Prostate gland (tissue), 2 donors: ENCODE data around the gene HYOU1. TPM values are rescaled to one million over a fixed set of nuclear protein-coding genes. Genes with fewer than 3 reads are reported as not detected.
"Not testable (repeated sequence)": the region's sequence is repeated elsewhere in the genome, so short reads cannot be mapped to it uniquely, and the experiment has no call there.

ENCODE experiments used
- DNase-seq: peaks from one replicate; pipeline ENCODE4 v3.0.0-alpha.2; 2019; ENCODE audit warnings: low spot score
- H3K27ac ChIP-seq, 2 donors: fragments of 200-600 bp; sonication (generic); 2 replicates each; pipeline ENCODE4 v1.5.1; 2017 to 2019
- H3K27me3 ChIP-seq: fragments of 200-600 bp; sonication (generic); replicated peaks from 2 replicates; pipeline ENCODE4 v1.5.1; 2019; ENCODE audit not compliant: insufficient read depth
- H3K36me3 ChIP-seq, 2 donors: fragments of 200-600 bp; sonication (generic); 1 replicate in 1 of 2; 2 replicates in 1 of 2; pipeline versions ENCODE4 v1.5.1 to v1.8.1; 2017 to 2019
- H3K4me1 ChIP-seq: fragments of 200-600 bp; sonication (generic); replicated peaks from 2 replicates; pipeline ENCODE4 v1.5.1; 2019
- H3K4me3 ChIP-seq, 2 donors: fragments of 200-600 bp; sonication (generic); 2 replicates each; pipeline ENCODE4 v1.5.1; 2017 to 2019
- H3K9me3 ChIP-seq: fragments of 200-600 bp; sonication (generic); 2 replicates; pipeline ENCODE4 v1.5.1; 2017
- POLR2A ChIP-seq: fragments of 450-650 bp; IDR thresholded peaks from one replicate; pipeline ENCODE4 v1.6.1; 2016; ENCODE audit warnings: antibody characterized with exemption, mild to moderate bottlenecking
- POLR2AphosphoS5 ChIP-seq: sonication (generic); formaldehyde crosslinking; IDR thresholded peaks from one replicate; pipeline ENCODE4 v1.6.1; 2017; ENCODE audit warnings: antibody characterized with exemption
- WGBS: methylation state at CpG from one replicate; pipeline ENCODE4 v1.1.5; 2018; 5-methylcytosine and 5-hydroxymethylcytosine counted together
- intact Hi-C: fragments of 100-400 bp; cut with DNase I; formaldehyde crosslinking; loops from one replicate; pipeline ENCODE4 v1.14.2; 2022
- total RNA-seq, 2 donors: library from RNA; depleted of rRNA; stranded (reverse); fragments of >200 nt; gene quantifications; one replicate each; pipeline ENCODE4 v1.1.0, GENCODE V29; 2016
- TF ChIP-seq, protein P1 (sequence below), 4 experiments: fragments of 200-600 bp in 2 of 4; fragments of 450-650 bp in 2 of 4; sonication (generic) in 2 of 4; IDR thresholded peaks; 1 replicate in 3 of 4; 2 replicates in 1 of 4; pipeline ENCODE4 v1.5.1; 2016 to 2019; ENCODE audit warnings: antibody characterized with exemption in 4 of 4, mild to moderate bottlenecking in 2 of 4, moderate library complexity in 2 of 4

HYOU1 gene
- total RNA-seq, 2 donors from 2014 or later = 115 to 149 TPM

DNA sequence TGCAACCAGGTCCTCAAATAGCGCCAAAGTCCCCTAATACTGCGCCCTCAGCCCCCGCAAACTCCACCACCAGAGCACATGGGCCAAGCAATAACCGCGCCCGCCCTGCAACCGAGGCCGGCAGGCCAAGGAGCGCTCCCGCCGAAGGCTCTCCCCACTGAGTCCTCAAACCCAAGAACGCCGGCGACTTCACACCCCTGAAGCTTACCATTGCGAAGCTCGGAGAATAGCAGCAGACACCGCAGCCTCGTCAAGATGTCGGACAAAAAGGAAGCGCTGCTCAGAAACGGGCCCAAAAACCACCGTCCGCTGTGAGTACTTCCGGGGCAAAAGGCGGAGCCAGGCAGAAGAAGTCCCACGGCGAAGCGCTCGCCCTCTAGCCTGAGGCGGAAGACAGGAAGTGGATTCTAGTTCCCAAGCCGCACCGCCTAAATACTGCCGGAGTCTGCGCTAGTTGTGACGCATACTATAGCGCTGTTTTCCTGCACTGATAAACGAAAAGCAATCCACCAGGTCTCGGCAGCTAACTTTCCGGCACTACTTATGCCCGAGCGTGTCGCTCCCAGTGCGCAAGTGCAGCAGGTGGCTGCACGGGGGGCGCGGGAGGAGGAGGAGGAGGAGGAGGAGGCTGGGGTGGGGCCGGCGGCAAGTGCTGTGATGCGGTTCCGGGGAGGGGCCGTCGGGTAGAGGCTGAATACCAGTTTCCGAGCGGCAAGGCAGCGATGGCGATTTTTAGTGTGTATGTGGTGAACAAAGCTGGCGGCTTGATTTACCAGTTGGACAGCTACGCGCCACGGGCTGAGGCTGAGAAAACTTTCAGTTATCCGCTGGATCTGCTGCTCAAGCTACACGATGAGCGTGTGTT, 38.7 kb downstream of the HYOU1 start, which contains the start of the genes RPS25 and TRAPPC4:
Gene RPS25 (minus strand): TSS at position 270 of the 865 bp plus-strand sequence. CDS start 59 bp downstream, at position 211.
Gene TRAPPC4 (plus strand): TSS at position 693 of the 865 bp plus-strand sequence. CDS start 30 bp downstream, at position 723.
- peak within 1 kb of the TSS; percentile 83 to 89 for H3K4me3 ChIP-seq
- intact Hi-C loops = no loop called here
- WGBS = under 1% methylated on average over 63 of the region's 63 CpGs
- no peaks in the 10 kb centered on the region for H3K27me3 ChIP-seq
- TF ChIP-seq POLR2AphosphoS5 (peak; percentile 97), POLR2A (peak; percentile 48)
- TF ChIP-seq, protein P1, sequence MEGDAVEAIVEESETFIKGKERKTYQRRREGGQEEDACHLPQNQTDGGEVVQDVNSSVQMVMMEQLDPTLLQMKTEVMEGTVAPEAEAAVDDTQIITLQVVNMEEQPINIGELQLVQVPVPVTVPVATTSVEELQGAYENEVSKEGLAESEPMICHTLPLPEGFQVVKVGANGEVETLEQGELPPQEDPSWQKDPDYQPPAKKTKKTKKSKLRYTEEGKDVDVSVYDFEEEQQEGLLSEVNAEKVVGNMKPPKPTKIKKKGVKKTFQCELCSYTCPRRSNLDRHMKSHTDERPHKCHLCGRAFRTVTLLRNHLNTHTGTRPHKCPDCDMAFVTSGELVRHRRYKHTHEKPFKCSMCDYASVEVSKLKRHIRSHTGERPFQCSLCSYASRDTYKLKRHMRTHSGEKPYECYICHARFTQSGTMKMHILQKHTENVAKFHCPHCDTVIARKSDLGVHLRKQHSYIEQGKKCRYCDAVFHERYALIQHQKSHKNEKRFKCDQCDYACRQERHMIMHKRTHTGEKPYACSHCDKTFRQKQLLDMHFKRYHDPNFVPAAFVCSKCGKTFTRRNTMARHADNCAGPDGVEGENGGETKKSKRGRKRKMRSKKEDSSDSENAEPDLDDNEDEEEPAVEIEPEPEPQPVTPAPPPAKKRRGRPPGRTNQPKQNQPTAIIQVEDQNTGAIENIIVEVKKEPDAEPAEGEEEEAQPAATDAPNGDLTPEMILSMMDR (IDR thresholded peaks at IDR 0.05) = peak in 3 of 4 experiments; percentile 6 to 30 (median 12)
- peaks cover 7 to 10% of the 10 kb centered on the region in 2 donors for H3K36me3 ChIP-seq
- peak within 1 kb of the TSS; percentile 93 to 94 for H3K27ac ChIP-seq
- H3K9me3 ChIP-seq = no peaks in the 10 kb centered on the region
- peaks cover 6% of the 10 kb centered on the region for H3K4me1 ChIP-seq
- DNase-seq = peak; percentile 96

DNA sequence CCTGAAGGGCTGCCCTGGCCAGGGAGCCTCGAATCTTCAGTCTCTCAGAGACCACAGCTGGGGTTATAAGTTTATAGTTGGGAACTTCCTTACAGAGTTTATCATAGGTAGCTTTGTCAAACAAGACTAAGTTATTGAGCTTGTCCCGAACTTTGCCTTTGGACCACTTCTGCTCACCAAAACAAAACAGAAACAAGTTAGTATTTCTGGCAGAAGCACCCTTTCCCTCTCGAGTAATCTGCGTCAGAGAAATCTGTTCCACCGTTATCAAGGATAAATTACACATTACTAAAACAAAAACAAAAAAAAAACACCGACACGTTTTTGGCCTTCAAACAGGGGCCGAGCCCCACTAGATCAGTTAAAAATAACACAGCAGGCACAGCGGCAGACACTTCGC, 39.6 kb downstream of the HYOU1 start:
- H3K27ac ChIP-seq = peak overlapping the region; percentile 93 to 94
- 5% methylated on average over 10 of the region's 10 CpGs for WGBS
- H3K36me3 ChIP-seq, H3K27me3 ChIP-seq, intact Hi-C loops, DNase-seq, H3K4me1 ChIP-seq, H3K9me3 ChIP-seq: not testable (repeated sequence)
- H3K4me3 ChIP-seq = peak overlapping the region; percentile 83 to 89

DNA sequence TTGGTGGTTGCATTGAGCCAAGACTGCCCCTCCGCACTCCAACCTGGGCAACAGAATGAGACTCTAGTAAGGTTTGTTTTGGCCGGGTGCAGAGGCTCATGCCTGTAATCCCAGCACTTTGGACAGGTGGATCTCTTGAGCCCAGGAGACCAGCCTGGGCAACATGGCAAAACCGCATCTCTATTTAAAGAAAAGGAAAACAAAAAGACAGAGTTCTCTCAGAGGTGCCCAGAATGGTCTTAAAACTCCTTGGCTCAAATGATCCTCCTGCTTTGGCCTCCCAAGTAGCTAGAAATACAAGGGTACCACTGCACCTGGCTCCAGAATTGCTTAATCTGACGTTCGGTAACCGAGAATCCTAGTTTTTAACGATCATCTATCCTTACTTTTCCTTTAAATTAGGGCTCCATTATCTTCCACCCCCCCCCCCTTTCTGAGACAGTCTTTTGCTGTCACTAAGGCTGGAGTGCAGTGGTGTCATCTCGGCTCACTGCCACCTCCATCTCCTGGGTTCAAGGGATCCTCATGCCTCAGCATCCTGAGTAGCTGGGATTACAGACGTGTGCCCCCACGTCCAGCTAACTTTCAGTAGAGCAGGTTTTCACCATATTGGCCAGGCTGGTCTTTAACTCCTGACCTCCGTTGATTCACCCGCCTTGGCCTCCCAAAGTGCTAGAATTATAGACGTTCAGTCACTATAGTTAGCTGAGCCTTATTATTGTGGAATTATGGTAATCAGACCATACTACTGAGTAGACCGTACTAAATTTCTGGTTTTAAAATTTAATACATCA, 40.6 kb downstream of the HYOU1 start:
- peaks cover 0 to 10% of the 10 kb centered on the region in 2 donors for H3K36me3 ChIP-seq
- no peak for DNase-seq
- TF ChIP-seq POLR2AphosphoS5 (no peak), POLR2A (no peak)
- TF ChIP-seq, protein P1 (IDR thresholded peaks at IDR 0.05) = no peak
- peak overlapping the region; percentile 83 to 89 for H3K4me3 ChIP-seq
- 70% methylated on average over 14 of the region's 14 CpGs for WGBS
- H3K27me3 ChIP-seq = no peaks in the 10 kb centered on the region
- H3K4me1 ChIP-seq = peaks cover 3% of the 10 kb centered on the region
- no peaks in the 10 kb centered on the region for H3K9me3 ChIP-seq
- intact Hi-C loops = no loop called here
- no peak overlapping the region for H3K27ac ChIP-seq

DNA sequence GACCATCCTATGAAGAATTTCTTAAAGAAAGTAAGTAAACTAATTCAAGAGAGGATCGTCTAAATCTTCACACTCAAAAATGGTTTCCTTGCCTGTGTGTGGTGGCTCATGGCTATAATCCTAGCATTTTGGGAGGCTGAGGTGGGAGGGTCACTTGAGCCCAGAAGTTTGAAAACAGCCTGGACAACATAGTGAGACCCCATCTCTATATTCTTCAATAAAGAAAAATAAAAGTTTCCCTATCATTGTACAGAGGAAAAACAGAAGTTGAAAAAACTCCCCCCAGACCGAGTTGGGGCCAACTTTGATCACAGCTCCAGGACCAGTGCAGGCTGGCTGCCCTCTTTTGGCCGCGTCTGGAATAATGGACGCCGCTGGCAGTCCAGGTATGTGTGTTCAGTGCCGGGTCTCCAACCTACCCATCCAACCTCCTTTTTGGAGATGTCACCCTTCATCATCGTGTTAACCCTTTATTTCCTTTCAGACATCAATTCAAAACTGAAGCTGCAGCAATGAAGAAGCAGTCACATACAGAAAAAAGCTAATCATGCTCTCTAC, 41.9 kb downstream of the HYOU1 start:
- Histone ChIP-seq H3K9me3 (no peaks in the 10 kb centered on the region), H3K36me3 (peaks cover 0 to 10% of the 10 kb centered on the region in 2 donors), H3K27ac (no peak overlapping the region), H3K4me1 (peaks cover 3% of the 10 kb centered on the region), H3K27me3 (no peaks in the 10 kb centered on the region), H3K4me3 (no peak overlapping the region)
- DNase-seq = no peak
- intact Hi-C loops = no loop called here
- TF ChIP-seq POLR2A (no peak), POLR2AphosphoS5 (no peak)
- TF ChIP-seq, protein P1 (IDR thresholded peaks at IDR 0.05) = no peak
- WGBS = 59% methylated on average over 8 of the region's 8 CpGs
